Chondrocyte (in vitro differentiated cells): Measurements from ENCODE around the gene BCAT1. TPM values are rescaled to one million over a fixed set of nuclear protein-coding genes. Genes with fewer than 3 reads are reported as not detected.
A peak's percentile ranks its signal among the peaks of the same experiment; 100 is the strongest.

ENCODE experiments used
- DNase-seq: peaks from one replicate; pipeline ENCODE4 v3.0.0; 2021; ENCODE audit warnings: mixed read lengths, low spot score
- H3K27ac Mint-ChIP-seq: one replicate; pipeline ENCODE4 v1.8.0; 2021; ENCODE audit warnings: mild to moderate bottlenecking, moderate library complexity, mixed read lengths; ENCODE audit not compliant: unreplicated experiment
- H3K27me3 Mint-ChIP-seq: 2 replicates; pipeline ENCODE4 v1.8.0; 2021; ENCODE audit warnings: low read depth, mixed read lengths
- H3K36me3 Mint-ChIP-seq: 2 replicates; pipeline ENCODE4 v1.8.0; 2021; ENCODE audit warnings: low read depth, mixed read lengths
- H3K4me1 Mint-ChIP-seq: 2 replicates; pipeline ENCODE4 v1.8.0; 2021; ENCODE audit warnings: low read depth, mild to moderate bottlenecking, mixed read lengths
- H3K4me3 Mint-ChIP-seq: one replicate; pipeline ENCODE4 v1.8.0; 2021; ENCODE audit warnings: mild to moderate bottlenecking, moderate library complexity, mixed read lengths; ENCODE audit not compliant: unreplicated experiment
- H3K9me3 Mint-ChIP-seq: 2 replicates; pipeline ENCODE4 v1.8.0; 2021; ENCODE audit warnings: low read depth, mixed read lengths
- CTCF ChIP-seq: fragments of 200-600 bp; sonication (generic); IDR thresholded peaks from 2 replicates; pipeline ENCODE4 v1.5.0; 2021; ENCODE audit warnings: antibody characterized with exemption, mild to moderate bottlenecking, moderate library complexity
- total RNA-seq: library from RNA; stranded (reverse); gene quantifications from 3 replicates; pipeline ENCODE4 v1.2.1, GENCODE V29; 2021

Gene BCAT1
- total RNA-seq, 1 donor from 2014 or later: 240 TPM

DNA sequence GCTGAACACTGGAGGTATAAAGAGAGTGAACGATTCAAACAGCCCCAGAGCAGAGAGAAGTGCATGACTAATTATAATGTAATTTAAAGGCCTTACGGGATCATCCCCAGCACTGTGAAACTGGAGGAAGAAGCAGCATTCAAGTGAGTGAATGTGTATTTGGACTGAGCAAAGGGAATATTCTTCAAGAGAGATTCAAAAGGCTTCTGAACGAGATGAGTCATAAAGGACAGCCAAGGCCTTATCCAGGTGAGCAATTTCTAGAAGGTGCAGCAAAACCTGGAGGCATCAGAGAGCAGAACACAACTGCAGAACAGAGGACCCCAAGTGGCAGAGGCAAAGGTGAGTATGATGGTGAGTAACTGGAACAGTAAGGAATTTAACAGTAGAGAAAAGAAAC, 127.2 kb downstream of the BCAT1 start:
- peak; percentile 12 for TF ChIP-seq CTCF
- Mint-ChIP-seq H3K27me3 (no peaks in the 10 kb centered on the region), H3K4me1 (peaks cover 38% of the 10 kb centered on the region), H3K27ac (peak overlapping the region; percentile 94), H3K4me3 (peak overlapping the region; percentile 35), H3K36me3 (peaks cover 41% of the 10 kb centered on the region), H3K9me3 (no peaks in the 10 kb centered on the region)
- DNase-seq: no peak

- peaks cover 42% of the 10 kb centered on the region for H3K36me3 Mint-ChIP-seq
- peaks cover 44% of the 10 kb centered on the region for H3K4me1 Mint-ChIP-seq
- no peak overlapping the region for H3K4me3 Mint-ChIP-seq
- TF ChIP-seq CTCF: no peak
- DNase-seq: no peak
- H3K9me3 Mint-ChIP-seq: no peaks in the 10 kb centered on the region
- peak overlapping the region; percentile 36 for H3K27ac Mint-ChIP-seq
- no peaks in the 10 kb centered on the region for H3K27me3 Mint-ChIP-seq
Measured at GRCh38 chr12:24820872-24821271, 128.0 kb downstream of the BCAT1 start.

GRCh38 chr12:24818351-24818750, 130.6 kb downstream of the BCAT1 start:
- no peak for DNase-seq
- no peaks in the 10 kb centered on the region for H3K9me3 Mint-ChIP-seq
- H3K36me3 Mint-ChIP-seq: peaks cover 39% of the 10 kb centered on the region
- no peak overlapping the region for H3K4me3 Mint-ChIP-seq
- H3K27ac Mint-ChIP-seq: no peak overlapping the region
- H3K4me1 Mint-ChIP-seq: peaks cover 56% of the 10 kb centered on the region
- H3K27me3 Mint-ChIP-seq: no peaks in the 10 kb centered on the region
- TF ChIP-seq CTCF: no peak

DNA sequence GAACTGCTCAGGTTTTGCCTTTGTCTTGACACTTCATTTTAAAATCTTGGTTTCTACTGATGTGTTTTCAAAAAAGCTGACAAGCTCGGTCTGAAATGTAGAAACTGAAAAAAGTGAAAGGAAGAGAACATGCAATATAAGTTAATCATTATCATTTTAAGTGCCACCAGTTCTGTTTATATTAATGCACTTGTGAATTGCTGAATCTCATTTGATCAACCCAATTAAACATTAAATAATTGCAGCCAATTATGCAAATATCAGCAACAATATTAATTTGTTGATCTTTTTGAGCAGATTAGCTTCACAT, 133.8 kb downstream of the BCAT1 start:
- H3K36me3 Mint-ChIP-seq: peaks cover 42% of the 10 kb centered on the region
- H3K4me1 Mint-ChIP-seq: peaks cover 23% of the 10 kb centered on the region

DNA sequence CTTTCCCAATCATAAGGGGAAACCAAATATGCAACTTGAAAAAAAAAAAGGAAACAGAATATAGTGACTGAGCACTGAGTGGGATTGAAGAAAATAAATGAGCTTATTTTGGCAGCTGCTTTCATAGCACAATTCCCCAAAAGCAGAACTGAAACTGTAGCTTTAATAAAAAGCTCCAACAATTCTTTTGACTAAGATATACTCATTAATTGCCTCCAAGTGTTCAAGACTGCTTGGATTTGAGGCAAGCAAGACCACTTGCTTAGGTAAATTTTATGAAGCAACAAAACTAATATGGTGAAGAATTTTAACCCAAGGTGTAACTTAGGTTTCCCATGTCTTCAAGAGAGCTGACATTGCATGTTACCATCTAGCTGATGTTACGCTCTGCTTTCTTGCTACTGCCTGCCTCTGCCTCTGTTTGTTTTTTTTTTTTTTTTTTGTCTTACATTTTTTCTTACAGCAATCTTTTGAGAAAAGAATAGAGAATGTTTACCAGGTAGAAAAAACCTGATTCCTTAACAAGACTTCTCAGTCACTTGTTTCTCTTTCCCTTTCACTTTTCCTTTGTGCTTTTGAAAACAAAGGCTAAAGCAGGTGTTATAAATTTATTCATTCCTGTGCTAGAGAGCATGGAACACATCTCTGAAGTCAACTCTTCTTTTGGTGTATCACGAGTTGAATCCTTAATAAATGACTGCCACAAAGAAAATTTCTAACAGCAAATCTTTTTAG, 134.4 kb downstream of the BCAT1 start:
- H3K27ac Mint-ChIP-seq: peak overlapping the region; percentile 5
- DNase-seq: no peak
- peaks cover under 1% of the 10 kb centered on the region for H3K9me3 Mint-ChIP-seq
- no peak for TF ChIP-seq CTCF
- peaks cover 42% of the 10 kb centered on the region for H3K36me3 Mint-ChIP-seq
- no peak overlapping the region for H3K4me3 Mint-ChIP-seq
- H3K27me3 Mint-ChIP-seq: no peaks in the 10 kb centered on the region
- H3K4me1 Mint-ChIP-seq: peaks cover 22% of the 10 kb centered on the region

More for the DNA sequence above, 133.8 kb downstream of the BCAT1 start:
- no peaks in the 10 kb centered on the region for H3K27me3 Mint-ChIP-seq
- no peak for DNase-seq
- H3K4me3 Mint-ChIP-seq: no peak overlapping the region
- H3K27ac Mint-ChIP-seq: no peak overlapping the region
- H3K9me3 Mint-ChIP-seq: no peaks in the 10 kb centered on the region
- no peak for TF ChIP-seq CTCF
